ENCODE results near the gene PRR18. TPM values are rescaled to one million over a fixed set of nuclear protein-coding genes. Genes with fewer than 3 reads are reported as not detected.

PRR18 gene
- total and polyA plus RNA-seq, 2 of the 8 experiments (the other 6 are each of a cell fraction or from before 2014, with no cell fraction given), result 0.08 to 0.19 TPM

DNA sequence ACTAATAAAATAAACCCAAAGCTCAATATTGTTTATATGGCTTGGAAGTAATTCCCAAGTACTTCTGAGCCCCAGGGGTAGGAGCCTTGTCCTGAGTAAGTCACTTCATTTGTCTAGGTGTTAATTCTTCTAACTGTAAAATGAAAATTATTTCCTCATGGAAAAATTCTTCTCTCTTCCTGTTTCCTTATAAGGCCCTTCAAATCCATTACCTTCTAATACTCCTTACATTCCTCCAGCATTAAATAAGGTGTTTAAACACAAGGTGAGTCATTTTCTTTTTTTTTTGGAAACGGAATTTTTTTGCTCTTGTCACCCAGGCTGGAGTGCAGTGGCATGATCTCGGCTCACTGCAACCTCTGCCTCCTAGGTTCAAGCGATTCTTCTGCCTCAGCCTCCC, 41.9 kb downstream of the PRR18 start:
- Histone ChIP-seq H4K5ac (ENCODE audit: insufficient read length, low read depth, low read length) (no peak overlapping the region), H2BK120ac (replicated peaks; ENCODE audit: low read depth, low read length) (no peak overlapping the region), H3K56ac (replicated peaks; ENCODE audit: insufficient read length, low read depth, low read length) (no peak overlapping the region), H3K36me3 (ENCODE audit: control insufficient read depth in 2 of 4, insufficient read depth in 4 of 4, low read length in 3 of 4) (no peaks in the 10 kb centered on the region), H3K9ac (replicated peaks in 1 of 4; ENCODE audit: extremely low read depth in 1 of 4, low read depth in 3 of 4, low read length in 3 of 4) (no peak overlapping the region), H2BK15ac (ENCODE audit: low read length) (no peak overlapping the region), H3K18ac (ENCODE audit: extremely low read depth, low read length) (no peak overlapping the region), H2AK5ac (ENCODE audit: low read depth, low read length) (no peak overlapping the region), H2BK20ac (ENCODE audit: low read length) (no peak overlapping the region), H3K9me3 (ENCODE audit: insufficient read depth in 2 of 2, low read depth in 1 of 2, low read length in 1 of 2) (no peaks in the 10 kb centered on the region), H3K4ac (replicated peaks; ENCODE audit: insufficient read length, low read depth, low read length) (no peak overlapping the region), H2BK5ac (ENCODE audit: low read depth, low read length) (no peak overlapping the region), H3K4me1 (replicated peaks in 1 of 4; ENCODE audit: control insufficient read depth in 3 of 4, insufficient read depth in 4 of 4, low read length in 3 of 4) (peaks cover 0 to 6% (median 1%) of the 10 kb centered on the region in 4 experiments; a peak in 4 of 7 replicates), H3K23ac (ENCODE audit: insufficient read length) (no peak overlapping the region), H3K27ac (ENCODE audit: low read depth, low read length) (no peak overlapping the region), H3K4me3 (ENCODE audit: extremely low read depth in 1 of 4, insufficient read depth in 2 of 4, low read depth in 3 of 4, low read length in 4 of 4) (no peak overlapping the region), H3K27me3 (replicated peaks in 1 of 4; ENCODE audit: control insufficient read depth in 3 of 4, extremely low read depth in 1 of 4, insufficient read depth in 3 of 4, low read length in 3 of 4) (peaks cover 0 to 19% (median 15%) of the 10 kb centered on the region in 4 experiments; a peak in 6 of 7 replicates), H3K79me1 (ENCODE audit: low read depth, low read length) (no peaks in the 10 kb centered on the region), H4K91ac (replicated peaks; ENCODE audit: insufficient read length, low read length) (no peak overlapping the region), H3K79me2 (ENCODE audit: control insufficient read depth in 1 of 2, insufficient read depth in 2 of 2, low read length in 2 of 2) (no peaks in the 10 kb centered on the region), H2AFZ (ENCODE audit: low read length) (no peak overlapping the region), H4K20me1 (replicated peaks in 1 of 2; ENCODE audit: control insufficient read depth in 1 of 2, insufficient read depth in 2 of 2, low read length in 2 of 2) (no peaks in the 10 kb centered on the region), H3K14ac (ENCODE audit: insufficient read length) (no peak overlapping the region), H2BK12ac (ENCODE audit: low read depth, low read length) (no peak overlapping the region), H3K23me2 (ENCODE audit: low read depth, low read length) (no peaks in the 10 kb centered on the region), H3K4me2 (ENCODE audit: insufficient read depth in 1 of 2, low read depth in 2 of 2, low read length in 2 of 2) (no peak overlapping the region), H4K8ac (ENCODE audit: extremely low read depth, insufficient read depth, low read length) (no peak overlapping the region)
- WGBS, 2 experiments (ENCODE audit: extremely low coverage in 1 of 2, insufficient coverage in 1 of 2, insufficient read length in 1 of 2, insufficient replicate concordance in 2 of 2, low coverage in 1 of 2, low lambda C conversion rate in 2 of 2, missing lambda C conversion rate in 1 of 2), result 87% methylated on average over 3 of the region's 3 CpGs; no CpG with 5 or more reads in 1 of the 2 experiments
- no peak for DNase-seq (ENCODE audit: low read depth in 1 of 2, low spot score in 2 of 2)
- CTCF ChIA-PET (ENCODE audit: partially characterized antibody), result interaction anchor here (0.7 to 1.6 kb wide), 3 partner anchors 10 to 231 kb away, joined by 3 to 7 read pairs (median 4); no protein-coding TSS in a partner anchor
- no peak for FAIRE-seq
- POLR2A ChIA-PET (ENCODE audit: partially characterized antibody), result no interaction called here
- TF ChIP-seq SP2 (IDR thresholded peaks at IDR 0.05; ENCODE audit: low read length) (no peak), CBX8 (IDR thresholded peaks at IDR 0.05; ENCODE audit: borderline replicate concordance, low read depth, low read length) (no peak), BCL11A (IDR thresholded peaks at IDR 0.05; ENCODE audit: low read depth in 2 of 2, low read length in 2 of 2) (no peak)

Data from H1 (cell line).